HL-60 (cell line): ENCODE data around the gene RYR2.

Experiments used
- DNase-seq, 2 experiments: peaks; one replicate each; pipeline ENCODE4 v3.0.0-alpha.2; 2010 to 2020; ENCODE audit warnings: low read depth in 1 of 2, low spot score in 1 of 2
- H3K27ac ChIP-seq: fragments of 250-450 bp; sonication (Bioruptor Pico); replicated peaks from 2 replicates; pipeline ENCODE4 v1.5.1; 2020; ENCODE audit warnings: mild to moderate bottlenecking, moderate library complexity
- H3K27me3 ChIP-seq: fragments of 250-450 bp; sonication (Bioruptor Pico); 2 replicates; pipeline ENCODE4 v1.5.1; 2021; ENCODE audit warnings: mild to moderate bottlenecking, moderate library complexity; ENCODE audit not compliant: insufficient read depth, poor library complexity, severe bottlenecking
- H3K4me3 ChIP-seq: replicated peaks from 2 replicates; pipeline ENCODE4 v1.5.1; 2011; ENCODE audit warnings: mild to moderate bottlenecking, control low read depth, low read length; ENCODE audit not compliant: insufficient read depth
- GABPA ChIP-seq: IDR thresholded peaks from 2 replicates; pipeline ENCODE4 v1.6.1; 2012; ENCODE audit warnings: low read depth
- POLR2AphosphoS5 ChIP-seq: IDR thresholded peaks from 2 replicates; pipeline ENCODE4 v1.6.1; 2012; ENCODE audit warnings: low read depth
- SPI1 ChIP-seq: IDR thresholded peaks from 2 replicates; pipeline ENCODE4 v1.6.1; 2012; ENCODE audit warnings: low read depth, mild to moderate bottlenecking, borderline replicate concordance
- TF ChIP-seq, protein P1 (sequence below): IDR thresholded peaks from one replicate; pipeline ENCODE4 v1.5.1; 2011; ENCODE audit warnings: low read length, control low read depth, inconsistent platforms; ENCODE audit not compliant: insufficient read depth
- TF ChIP-seq, protein P2 (sequence below): IDR thresholded peaks from 2 replicates; pipeline ENCODE4 v1.6.1; 2012; ENCODE audit warnings: low read depth; ENCODE audit not compliant: insufficient replicate concordance

The RYR2 gene

DNA sequence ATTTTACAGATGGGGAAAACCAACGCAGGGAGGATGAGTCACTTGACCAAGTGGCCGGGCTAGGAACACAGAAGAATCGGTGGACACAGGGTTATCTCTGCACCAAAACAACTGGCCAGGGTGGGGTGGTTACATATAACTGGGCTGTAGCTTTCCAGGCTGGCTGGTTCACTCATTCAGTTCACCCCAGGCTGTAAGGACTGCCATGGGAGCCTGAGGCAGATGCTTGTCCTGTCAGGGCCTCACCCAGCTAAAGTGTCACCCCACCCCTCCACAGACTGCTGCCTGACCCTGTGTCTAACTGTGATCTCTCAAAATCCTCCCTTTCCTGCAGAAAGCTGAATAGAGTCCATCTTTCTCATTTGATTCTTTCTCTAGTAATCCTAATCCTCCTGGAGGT, 387.3 kb downstream of the RYR2 start:
- Histone ChIP-seq H3K27me3 (no peaks in the 10 kb centered on the region), H3K4me3 (no peak overlapping the region), H3K27ac (no peak overlapping the region)
- DNase-seq = no peak
- TF ChIP-seq, protein P1, sequence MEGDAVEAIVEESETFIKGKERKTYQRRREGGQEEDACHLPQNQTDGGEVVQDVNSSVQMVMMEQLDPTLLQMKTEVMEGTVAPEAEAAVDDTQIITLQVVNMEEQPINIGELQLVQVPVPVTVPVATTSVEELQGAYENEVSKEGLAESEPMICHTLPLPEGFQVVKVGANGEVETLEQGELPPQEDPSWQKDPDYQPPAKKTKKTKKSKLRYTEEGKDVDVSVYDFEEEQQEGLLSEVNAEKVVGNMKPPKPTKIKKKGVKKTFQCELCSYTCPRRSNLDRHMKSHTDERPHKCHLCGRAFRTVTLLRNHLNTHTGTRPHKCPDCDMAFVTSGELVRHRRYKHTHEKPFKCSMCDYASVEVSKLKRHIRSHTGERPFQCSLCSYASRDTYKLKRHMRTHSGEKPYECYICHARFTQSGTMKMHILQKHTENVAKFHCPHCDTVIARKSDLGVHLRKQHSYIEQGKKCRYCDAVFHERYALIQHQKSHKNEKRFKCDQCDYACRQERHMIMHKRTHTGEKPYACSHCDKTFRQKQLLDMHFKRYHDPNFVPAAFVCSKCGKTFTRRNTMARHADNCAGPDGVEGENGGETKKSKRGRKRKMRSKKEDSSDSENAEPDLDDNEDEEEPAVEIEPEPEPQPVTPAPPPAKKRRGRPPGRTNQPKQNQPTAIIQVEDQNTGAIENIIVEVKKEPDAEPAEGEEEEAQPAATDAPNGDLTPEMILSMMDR = no peak
- TF ChIP-seq SPI1 (no peak), POLR2AphosphoS5 (no peak), GABPA (no peak)
- TF ChIP-seq, protein P2, sequence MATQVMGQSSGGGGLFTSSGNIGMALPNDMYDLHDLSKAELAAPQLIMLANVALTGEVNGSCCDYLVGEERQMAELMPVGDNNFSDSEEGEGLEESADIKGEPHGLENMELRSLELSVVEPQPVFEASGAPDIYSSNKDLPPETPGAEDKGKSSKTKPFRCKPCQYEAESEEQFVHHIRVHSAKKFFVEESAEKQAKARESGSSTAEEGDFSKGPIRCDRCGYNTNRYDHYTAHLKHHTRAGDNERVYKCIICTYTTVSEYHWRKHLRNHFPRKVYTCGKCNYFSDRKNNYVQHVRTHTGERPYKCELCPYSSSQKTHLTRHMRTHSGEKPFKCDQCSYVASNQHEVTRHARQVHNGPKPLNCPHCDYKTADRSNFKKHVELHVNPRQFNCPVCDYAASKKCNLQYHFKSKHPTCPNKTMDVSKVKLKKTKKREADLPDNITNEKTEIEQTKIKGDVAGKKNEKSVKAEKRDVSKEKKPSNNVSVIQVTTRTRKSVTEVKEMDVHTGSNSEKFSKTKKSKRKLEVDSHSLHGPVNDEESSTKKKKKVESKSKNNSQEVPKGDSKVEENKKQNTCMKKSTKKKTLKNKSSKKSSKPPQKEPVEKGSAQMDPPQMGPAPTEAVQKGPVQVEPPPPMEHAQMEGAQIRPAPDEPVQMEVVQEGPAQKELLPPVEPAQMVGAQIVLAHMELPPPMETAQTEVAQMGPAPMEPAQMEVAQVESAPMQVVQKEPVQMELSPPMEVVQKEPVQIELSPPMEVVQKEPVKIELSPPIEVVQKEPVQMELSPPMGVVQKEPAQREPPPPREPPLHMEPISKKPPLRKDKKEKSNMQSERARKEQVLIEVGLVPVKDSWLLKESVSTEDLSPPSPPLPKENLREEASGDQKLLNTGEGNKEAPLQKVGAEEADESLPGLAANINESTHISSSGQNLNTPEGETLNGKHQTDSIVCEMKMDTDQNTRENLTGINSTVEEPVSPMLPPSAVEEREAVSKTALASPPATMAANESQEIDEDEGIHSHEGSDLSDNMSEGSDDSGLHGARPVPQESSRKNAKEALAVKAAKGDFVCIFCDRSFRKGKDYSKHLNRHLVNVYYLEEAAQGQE = no peak

DNA sequence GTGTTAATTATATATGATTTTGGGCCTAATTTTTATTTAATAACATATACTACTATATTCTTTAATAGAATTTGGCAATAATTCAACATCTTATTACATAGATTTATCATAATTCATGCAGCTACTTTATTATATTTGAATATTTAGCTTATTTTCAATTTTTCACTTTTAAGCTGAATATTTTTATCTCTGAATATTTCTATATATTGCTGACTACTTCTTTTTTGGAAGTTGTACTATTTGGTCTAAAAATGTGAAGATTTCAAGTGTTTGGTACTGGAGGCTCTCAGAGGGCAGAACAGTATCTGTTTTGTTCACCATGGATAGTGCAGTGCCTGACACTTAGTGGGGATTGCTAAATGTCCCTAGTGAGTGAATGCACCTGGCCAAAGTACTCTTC, 389.5 kb downstream of the RYR2 start:
- Histone ChIP-seq H3K4me3 (no peak overlapping the region), H3K27me3 (no peaks in the 10 kb centered on the region), H3K27ac (no peak overlapping the region)
- DNase-seq = no peak
- TF ChIP-seq POLR2AphosphoS5 = no peak
- no peak for TF ChIP-seq SPI1
- TF ChIP-seq, protein P1 = no peak
- TF ChIP-seq, protein P2 = no peak
- no peak for TF ChIP-seq GABPA

DNA sequence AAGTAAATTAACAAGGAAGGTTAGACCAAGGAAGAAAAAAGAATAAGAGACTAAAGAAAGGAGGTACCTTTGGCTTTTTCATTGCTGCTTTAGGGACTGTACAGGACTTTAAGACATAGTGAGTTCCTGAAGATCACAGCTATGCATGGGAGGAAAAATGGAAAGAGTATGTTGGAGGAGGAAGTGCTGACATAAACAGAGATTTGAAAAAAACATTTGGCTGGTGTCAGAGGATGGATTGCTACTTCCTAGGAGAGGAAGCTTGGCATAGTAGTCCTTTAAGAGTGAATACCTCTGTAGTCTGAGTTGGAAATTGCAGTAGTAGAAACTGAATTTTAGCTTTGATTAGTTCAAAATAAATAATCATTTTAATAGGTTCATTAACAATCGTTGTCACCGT, 398.4 kb downstream of the RYR2 start:
- no peak overlapping the region for H3K27ac ChIP-seq
- DNase-seq = no peak
- no peak for TF ChIP-seq POLR2AphosphoS5
- no peak for TF ChIP-seq SPI1
- TF ChIP-seq, protein P1 = no peak
- TF ChIP-seq GABPA = no peak
- TF ChIP-seq, protein P2 = no peak

More for the DNA sequence above, 398.4 kb downstream of the RYR2 start:
- H3K27me3 ChIP-seq = no peaks in the 10 kb centered on the region
- no peak overlapping the region for H3K4me3 ChIP-seq
